Thymus (tissue), 11 donors: ENCODE data around the gene SRPRB. TPM values are rescaled to one million over a fixed set of nuclear protein-coding genes. Genes with fewer than 3 reads are reported as not detected.
"Not testable (repeated sequence)": the region's sequence is repeated elsewhere in the genome, so short reads cannot be mapped to it uniquely, and the experiment has no call there.

Experiments used
- DNase-seq, 9 donors: peaks; one replicate each; pipeline ENCODE4 v3.0.0-alpha.2; 2013; ENCODE audit warnings: low spot score in 9 of 9, low read depth in 6 of 9, missing footprints in 1 of 9
- H3K27ac ChIP-seq, 2 donors: one replicate each; pipeline ENCODE4 v1.5.1; 2013; ENCODE audit warnings: control low read depth in 1 of 2, low read depth in 1 of 2, low read length in 1 of 2, mild to moderate bottlenecking in 1 of 2, moderate library complexity in 1 of 2
- H3K27me3 ChIP-seq, 2 donors: one replicate each; pipeline ENCODE4 v1.5.1; 2013; ENCODE audit warnings: low read length in 1 of 2; ENCODE audit not compliant: control insufficient read depth in 2 of 2, insufficient read depth in 1 of 2
- H3K36me3 ChIP-seq, 2 donors: one replicate each; pipeline ENCODE4 v1.5.1; 2013; ENCODE audit warnings: low read length in 1 of 2, mild to moderate bottlenecking in 1 of 2, moderate library complexity in 1 of 2; ENCODE audit not compliant: control insufficient read depth in 2 of 2, insufficient read depth in 2 of 2
- H3K4me1 ChIP-seq, 2 donors: one replicate each; pipeline ENCODE4 v1.5.1; 2013; ENCODE audit warnings: low read length in 2 of 2; ENCODE audit not compliant: control insufficient read depth in 2 of 2, insufficient read depth in 2 of 2
- H3K4me3 ChIP-seq, 2 donors: one replicate each; pipeline ENCODE4 v1.5.1; 2013; ENCODE audit warnings: low read length in 2 of 2, control low read depth in 1 of 2, mild to moderate bottlenecking in 1 of 2
- H3K9me3 ChIP-seq, 2 donors: one replicate each; pipeline ENCODE4 v1.5.1; 2013; ENCODE audit warnings: low read length in 1 of 2, mild to moderate bottlenecking in 1 of 2; ENCODE audit not compliant: control insufficient read depth in 2 of 2, insufficient read depth in 1 of 2
- WGBS: extraction: QIAGEN DNeasy Blood & Tissue Kit; methylation state at CpG from one replicate; pipeline ENCODE4 v1.1.7; 2013; 5-methylcytosine and 5-hydroxymethylcytosine counted together
- polyA plus RNA-seq: library from polyadenylated mRNA; stranded (reverse); fragments of 200-250 nt; gene quantifications from one replicate; pipeline ENCODE4 v1.2.3, GENCODE V29; 2013
- total RNA-seq: library from RNA; stranded (reverse); fragments of 120-200 nt; gene quantifications from one replicate; pipeline ENCODE4 v1.2.4, GENCODE V29; 2013
- donor health status: healthy.

The SRPRB gene
- total and polyA plus RNA-seq, 2 donors: 17.7 to 28.0 TPM

DNA sequence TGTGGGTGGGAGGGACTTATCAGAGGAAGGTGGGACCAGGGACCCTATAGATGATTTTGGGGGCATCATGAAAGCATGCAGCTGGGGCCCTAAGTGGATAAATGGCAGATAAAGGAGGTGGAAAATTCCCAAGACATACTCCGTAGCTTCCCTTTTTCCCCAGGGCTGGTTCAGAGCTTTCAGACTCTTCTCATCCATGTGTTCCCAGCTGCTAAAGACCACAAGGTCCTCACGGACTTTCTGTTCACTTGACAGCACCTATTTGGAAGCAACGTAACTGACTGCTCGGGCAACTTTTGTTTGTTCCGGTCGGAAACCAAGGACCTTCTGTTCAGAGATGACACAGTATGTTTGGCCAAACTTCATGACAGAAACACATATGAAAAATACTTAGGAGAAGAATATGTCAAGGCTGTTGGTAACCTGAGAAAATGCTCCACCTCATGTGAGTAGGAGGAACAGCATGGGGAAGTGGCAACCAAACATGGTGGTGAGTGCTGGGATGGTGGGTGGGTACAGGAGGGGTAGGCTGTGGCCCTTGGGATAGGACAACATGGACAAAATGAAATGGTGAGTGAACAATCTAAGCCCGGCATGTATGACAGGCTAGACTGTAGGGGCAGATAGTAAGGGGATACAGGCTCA, 28.7 kb upstream of the SRPRB start:
- no peak overlapping the region for H3K27ac ChIP-seq
- DNase-seq: no peak
- WGBS: 98% methylated on average over 7 of the region's 7 CpGs

DNA sequence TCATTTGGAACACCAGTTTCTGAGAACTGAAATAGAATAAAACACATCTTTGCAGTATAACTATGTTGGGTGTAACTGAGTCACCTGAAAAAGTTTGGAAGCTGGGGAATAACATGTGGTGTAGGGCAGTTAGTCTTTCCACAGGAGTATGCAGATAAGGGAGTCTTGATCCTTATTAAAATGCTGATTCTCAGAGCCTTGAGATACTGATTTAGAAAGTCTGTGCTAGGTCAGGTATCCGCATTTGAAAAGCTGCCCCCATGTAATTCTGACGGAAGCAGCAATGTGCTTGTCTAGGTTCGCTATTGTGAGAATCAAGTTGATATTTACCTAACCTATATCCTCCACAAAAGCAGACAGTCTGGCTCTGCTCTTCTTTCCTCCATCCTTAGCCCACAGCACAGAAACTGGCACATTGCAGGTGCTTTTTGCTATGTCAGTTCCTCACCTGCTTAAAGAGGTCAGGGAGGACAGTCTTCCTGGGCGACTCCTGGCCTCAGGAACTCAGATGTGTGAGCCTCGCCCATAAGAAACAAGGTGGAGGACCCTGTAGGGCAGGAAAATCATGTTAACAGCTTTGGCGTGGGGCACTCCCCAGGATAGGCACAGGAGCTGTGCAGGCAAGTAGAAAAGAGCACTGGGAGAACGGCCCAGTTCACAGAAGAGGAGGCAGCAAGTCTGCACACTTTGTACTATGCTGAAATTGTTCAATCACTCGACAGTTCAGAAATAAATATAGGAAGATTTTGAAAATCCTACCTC, 27.6 kb upstream of the SRPRB start:
- H3K27me3 ChIP-seq: peaks cover 0 to 7% of the 10 kb centered on the region in 2 donors
- WGBS: 87% methylated on average over 8 of the region's 8 CpGs
- DNase-seq: no peak
- H3K9me3 ChIP-seq: no peaks in the 10 kb centered on the region
- H3K4me3 ChIP-seq: no peak overlapping the region
- no peaks in the 10 kb centered on the region for H3K36me3 ChIP-seq
- H3K4me1 ChIP-seq: no peaks in the 10 kb centered on the region
- H3K27ac ChIP-seq: no peak overlapping the region

More for the DNA sequence above, 28.7 kb upstream of the SRPRB start:
- no peaks in the 10 kb centered on the region for H3K9me3 ChIP-seq
- H3K27me3 ChIP-seq: peaks cover 0 to 3% of the 10 kb centered on the region in 2 donors
- H3K4me3 ChIP-seq: no peak overlapping the region
- H3K36me3 ChIP-seq: no peaks in the 10 kb centered on the region
- H3K4me1 ChIP-seq: no peaks in the 10 kb centered on the region

DNA sequence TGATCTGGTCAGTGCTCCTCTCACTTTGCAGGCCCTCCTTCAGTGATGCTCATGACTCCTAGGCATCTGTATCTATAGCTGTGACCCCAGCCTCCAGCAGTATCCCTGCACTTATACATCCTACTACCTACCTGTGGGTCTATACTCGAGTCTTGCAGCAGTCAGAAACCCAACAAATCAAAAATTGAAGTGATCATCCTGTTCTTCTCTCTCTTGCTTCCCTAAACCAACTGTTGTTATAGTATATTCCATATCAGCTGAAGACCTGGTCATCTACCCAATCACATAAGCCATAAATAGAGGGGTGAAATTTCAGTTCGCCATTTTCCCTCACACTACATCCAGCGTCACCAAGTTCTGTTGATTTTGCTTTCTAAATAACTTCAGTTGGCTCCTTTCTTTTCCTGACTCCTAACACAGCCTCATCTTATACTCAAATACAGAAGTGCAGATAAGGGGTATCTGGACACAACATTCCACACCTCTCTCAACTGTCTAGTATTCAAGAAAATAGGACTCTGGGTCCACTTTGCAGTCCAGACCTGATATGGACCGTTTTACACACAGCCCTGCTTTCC, 25.9 kb upstream of the SRPRB start:
- no peaks in the 10 kb centered on the region for H3K4me1 ChIP-seq
- H3K4me3 ChIP-seq: no peak overlapping the region
- H3K9me3 ChIP-seq: no peaks in the 10 kb centered on the region
- H3K27me3 ChIP-seq: peaks cover 0 to 13% of the 10 kb centered on the region in 2 donors
- H3K27ac ChIP-seq: no peak overlapping the region
- 96% methylated on average over 4 of the region's 4 CpGs for WGBS
- H3K36me3 ChIP-seq: no peaks in the 10 kb centered on the region
- DNase-seq: no peak

DNA sequence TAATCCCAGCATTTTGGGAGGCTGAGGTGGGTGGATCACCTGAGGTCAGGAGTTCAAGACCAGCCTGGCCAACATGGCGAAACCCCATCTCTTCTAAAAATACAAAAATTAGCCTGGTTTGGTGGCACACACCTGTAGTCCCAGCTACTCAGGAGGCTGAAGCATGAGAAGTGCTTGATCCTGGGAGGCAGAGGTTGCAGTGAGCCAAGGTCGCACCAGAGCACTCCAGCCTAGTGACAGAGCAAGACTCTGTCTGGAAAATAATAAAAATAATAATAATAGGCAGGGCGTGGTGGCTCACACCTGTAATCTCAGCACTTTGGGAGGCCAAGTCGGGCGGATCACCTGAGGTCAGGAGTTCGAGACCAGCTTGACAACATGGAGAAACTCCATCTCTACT, 24.9 kb upstream of the SRPRB start:
- H3K9me3 ChIP-seq, DNase-seq: not testable (repeated sequence)
- 95% methylated on average over 6 of the region's 6 CpGs for WGBS

DNA sequence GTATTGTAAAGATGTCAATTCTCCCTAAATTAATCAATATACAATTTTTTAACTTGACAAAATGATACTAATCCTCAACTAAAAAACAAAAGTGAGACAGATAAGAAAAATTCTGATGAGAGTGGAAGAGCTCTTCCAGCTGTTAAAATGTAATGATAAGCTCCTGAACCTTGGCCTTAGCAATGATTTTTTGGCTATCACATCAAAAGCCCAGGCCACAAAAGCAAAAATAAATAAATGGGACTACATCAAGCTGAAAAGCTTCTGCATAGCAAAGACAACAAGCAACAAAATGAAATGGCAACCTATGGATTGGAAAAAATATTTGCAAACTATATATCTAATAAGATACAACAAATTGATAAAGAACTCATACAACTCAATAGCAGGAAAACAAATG, 24.0 kb upstream of the SRPRB start:
- Histone ChIP-seq H3K36me3 (no peaks in the 10 kb centered on the region), H3K27me3 (peaks cover 0 to 11% of the 10 kb centered on the region in 2 donors), H3K9me3 (no peaks in the 10 kb centered on the region), H3K4me3 (no peak overlapping the region), H3K27ac (no peak overlapping the region), H3K4me1 (no peaks in the 10 kb centered on the region)
- DNase-seq: no peak

More for the DNA sequence above, 24.9 kb upstream of the SRPRB start:
- H3K27me3 ChIP-seq: peaks cover 0 to 13% of the 10 kb centered on the region in 2 donors
- not testable (repeated sequence) for H3K27ac ChIP-seq, H3K36me3 ChIP-seq, H3K4me3 ChIP-seq, H3K4me1 ChIP-seq

DNA sequence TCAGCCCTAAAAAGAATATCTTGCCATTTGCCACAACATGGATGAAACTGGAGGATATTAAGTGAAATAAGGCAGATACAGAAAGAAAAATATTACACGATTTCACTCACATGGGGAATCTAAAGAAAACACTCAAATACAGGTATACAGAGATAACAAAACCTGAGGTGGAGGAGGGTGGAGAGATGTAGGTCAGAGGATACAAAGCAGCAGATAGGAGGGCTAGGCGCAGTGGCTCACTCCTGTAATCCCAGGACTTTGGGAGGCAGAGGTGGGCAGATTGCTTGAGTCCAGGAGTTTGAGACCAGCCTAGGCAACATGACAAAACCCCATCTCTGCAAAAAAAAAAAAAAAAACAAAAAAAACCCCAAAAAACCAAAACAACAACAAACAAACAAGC, 23.2 kb upstream of the SRPRB start:
- no peaks in the 10 kb centered on the region for H3K36me3 ChIP-seq
- no peaks in the 10 kb centered on the region for H3K9me3 ChIP-seq
- no peaks in the 10 kb centered on the region for H3K4me1 ChIP-seq
- 73% methylated on average over 2 of the region's 2 CpGs for WGBS
- no peak overlapping the region for H3K27ac ChIP-seq
- H3K27me3 ChIP-seq: peaks cover 0 to 11% of the 10 kb centered on the region in 2 donors
- no peak overlapping the region for H3K4me3 ChIP-seq
- no peak for DNase-seq

DNA sequence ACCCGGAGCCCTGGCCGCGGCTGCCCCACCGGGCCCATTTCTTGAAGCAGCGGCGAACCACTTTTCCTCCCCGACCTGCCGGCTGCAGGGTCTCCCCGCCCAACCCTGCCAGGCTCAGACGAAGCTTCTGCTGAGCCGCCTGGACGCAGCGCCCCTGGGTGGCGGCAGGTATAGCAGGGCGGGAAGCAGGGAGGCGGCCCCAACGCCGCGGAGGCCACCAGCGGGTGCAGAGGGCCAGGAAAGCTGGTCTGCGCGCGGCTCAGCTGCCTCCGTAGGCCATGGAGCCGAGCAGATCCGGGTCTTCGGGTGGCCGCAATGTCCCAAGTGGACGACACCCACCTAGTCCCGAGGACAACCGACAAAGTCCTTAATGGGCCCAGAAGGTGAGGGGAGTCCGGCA, 21.9 kb upstream of the SRPRB start:
- Histone ChIP-seq H3K9me3 (no peaks in the 10 kb centered on the region), H3K4me3 (no peak overlapping the region), H3K4me1 (no peaks in the 10 kb centered on the region), H3K36me3 (no peaks in the 10 kb centered on the region), H3K27ac (no peak overlapping the region), H3K27me3 (peaks cover 0 to 11% of the 10 kb centered on the region in 2 donors)
- DNase-seq: no peak
- 82% methylated on average over 32 of the region's 32 CpGs for WGBS

DNA sequence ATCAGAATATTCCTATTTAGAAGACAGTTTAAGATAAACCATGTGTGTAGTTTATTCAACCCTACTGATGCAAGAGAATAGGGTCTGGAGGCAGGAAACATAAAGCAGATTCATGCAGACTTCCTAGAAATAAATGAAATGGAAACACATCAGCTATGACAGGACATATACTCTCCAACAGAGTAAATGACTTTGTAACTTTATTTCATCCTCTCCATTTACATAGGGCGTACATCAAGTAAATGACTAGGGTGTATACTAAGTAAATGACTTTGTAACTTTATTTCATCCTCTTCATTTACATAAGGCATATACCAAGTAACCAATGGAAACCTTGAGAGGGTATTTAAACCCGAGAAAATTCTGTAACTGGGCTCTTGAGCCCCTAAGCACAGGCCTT, 17.6 kb upstream of the SRPRB start:
- Histone ChIP-seq H3K27ac (no peak overlapping the region), H3K27me3 (peaks cover 0 to 6% of the 10 kb centered on the region in 2 donors), H3K4me1 (no peaks in the 10 kb centered on the region), H3K36me3 (no peaks in the 10 kb centered on the region), H3K4me3 (no peak overlapping the region), H3K9me3 (no peaks in the 10 kb centered on the region)
- 87% methylated on average over 2 of the region's 2 CpGs for WGBS
- no peak for DNase-seq

DNA sequence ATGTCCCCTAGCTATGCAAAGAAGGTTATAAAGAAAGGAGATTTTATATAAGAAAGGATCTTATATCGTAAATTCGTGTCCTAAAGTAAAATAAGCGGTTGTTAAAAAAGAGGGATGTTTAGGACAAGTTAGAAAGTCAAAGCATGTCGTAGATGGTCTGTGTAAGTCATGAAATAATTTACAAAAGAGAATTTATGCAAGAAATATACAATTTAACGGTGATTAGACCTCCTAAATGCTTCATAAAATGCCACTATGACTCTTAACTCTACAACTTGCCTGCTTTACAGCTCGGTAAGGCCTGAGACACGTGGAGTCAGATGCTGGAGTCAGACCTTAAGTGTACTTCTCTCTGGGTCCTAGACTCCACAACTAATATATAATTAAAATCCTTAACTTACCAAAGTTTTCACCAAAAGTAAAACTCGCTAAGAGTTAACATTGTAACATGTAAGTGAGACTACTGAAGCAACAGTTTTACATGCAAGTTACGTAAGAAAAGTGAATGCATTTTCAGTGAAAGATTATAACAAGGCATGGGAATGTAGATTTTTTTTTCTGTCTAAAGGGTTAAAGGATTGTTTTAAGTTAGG, 13.3 kb upstream of the SRPRB start:
- 77% methylated on average over 9 of the region's 9 CpGs for WGBS
- no peaks in the 10 kb centered on the region for H3K36me3 ChIP-seq
- no peaks in the 10 kb centered on the region for H3K9me3 ChIP-seq
- H3K27me3 ChIP-seq: no peaks in the 10 kb centered on the region
- H3K4me1 ChIP-seq: no peaks in the 10 kb centered on the region
- H3K4me3 ChIP-seq: no peak overlapping the region
- DNase-seq: peak in 1 of 9 donors; percentile 8
- no peak overlapping the region for H3K27ac ChIP-seq
